Adrenal gland (tissue), 12 donors: ENCODE data around the gene SLC33A1. TPM values are rescaled to one million over a fixed set of nuclear protein-coding genes. Genes with fewer than 3 reads are reported as not detected.

Experiments used
- DNase-seq, 7 donors: peaks; one replicate each; pipeline ENCODE4 v3.0.0-alpha.2; 2019 to 2020
- H3K27ac ChIP-seq, 5 donors: fragments of 200-600 bp; sonication (generic) in 4 of 5; 1 replicate in 3 of 5; 2 replicates in 2 of 5; pipeline versions ENCODE4 v1.5.1 to v1.8.0; 2016 to 2020; ENCODE audit warnings: mild to moderate bottlenecking in 1 of 5
- H3K27me3 ChIP-seq: fragments of 200-600 bp; 2 replicates; pipeline ENCODE4 v1.8.0; 2021
- H3K36me3 ChIP-seq, 2 donors: fragments of 200-600 bp; replicated peaks in 1 of 2; 1 replicate in 1 of 2; 2 replicates in 1 of 2; pipeline versions ENCODE4 v1.5.1 to v1.8.0; 2018 to 2022
- H3K4me1 ChIP-seq, 2 donors: fragments of 200-600 bp; replicated peaks in 1 of 2; 1 replicate in 1 of 2; 2 replicates in 1 of 2; pipeline versions ENCODE4 v1.5.1 to v1.8.0; 2018 to 2021
- H3K4me3 ChIP-seq, 4 donors: fragments of 200-600 bp; sonication (generic) in 3 of 4; one replicate each; pipeline ENCODE4 v1.5.1; 2016 to 2018
- H3K9me3 ChIP-seq, 3 donors: fragments of 200-600 bp; sonication (generic) in 1 of 3; replicated peaks in 1 of 3; 1 replicate in 2 of 3; 2 replicates in 1 of 3; pipeline versions ENCODE4 v1.5.1 to v1.8.0; 2016 to 2021
- POLR2A ChIP-seq, 2 donors: fragments of 450-650 bp; IDR thresholded peaks; one replicate each; pipeline ENCODE4 v1.6.1; 2017; ENCODE audit warnings: antibody characterized with exemption in 2 of 2, mild to moderate bottlenecking in 2 of 2, moderate library complexity in 1 of 2
- WGBS, 4 donors: extraction: QIAGEN DNeasy Blood & Tissue Kit in 2 of 4; methylation state at CpG; one replicate each; pipeline versions ENCODE4 v1.1.5 to v1.1.7; 2013 to 2017; 5-methylcytosine and 5-hydroxymethylcytosine counted together
- intact Hi-C, 2 donors: fragments of 100-400 bp; cut with DNase I; formaldehyde crosslinking; loops; one replicate each; pipeline versions ENCODE4 v1.14.1 to v1.15.0; 2022 to 2023
- polyA plus RNA-seq, 3 donors: library from polyadenylated mRNA; stranded (reverse); fragments of 200-250 nt in 2 of 3; fragments of 350-450 nt in 1 of 3; fragmentation: Illumina TruSeq in 1 of 3; extraction: RNeasy Lipid Tissue Mini Kit (QIAGEN cat#74804) in 1 of 3; gene quantifications; one replicate each; pipeline ENCODE4 v1.2.3, GENCODE V29; 2013 to 2014
- total RNA-seq, 9 donors: library from RNA; depleted of rRNA in 4 of 9; stranded (reverse); fragments of >200 nt in 4 of 9; fragments of 120-200 nt in 1 of 9; fragmentation: NEBNext Ultra II Directional in 1 of 9; extraction: Animal tissue kit (Norgen Biotek cat#: 25700) in 1 of 9; gene quantifications; one replicate each; pipeline versions ENCODE4 v1.1.0 to v1.2.4, GENCODE V29; 2013 to 2023
- TF ChIP-seq, protein P1 (sequence below), 6 experiments: fragments of 450-650 bp in 4 of 6; fragments of 200-600 bp in 2 of 6; sonication (generic) in 1 of 6; IDR thresholded peaks; 1 replicate in 5 of 6; 2 replicates in 1 of 6; pipeline versions ENCODE4 v1.5.1 to v1.8.0; 2016 to 2021; ENCODE audit warnings: antibody characterized with exemption in 6 of 6, mild to moderate bottlenecking in 2 of 6, moderate library complexity in 1 of 6
- donor health status: healthy with polysubstance abuse.
- donor health status: Bipolar disorder and iron deficiency.
- donor health status: DM: yes; HTN: yes; CAD: no.
- donor health status: DM: no; HTN: no; CAD: no.
- donor health status: DM: no; HTN: no; CAD: no.
- donor health status: DM: yes; HTN: yes; CAD: no.

SLC33A1 gene
- total and polyA plus RNA-seq, 12 donors: 3.6 to 101 (median 36.2) TPM

- intact Hi-C loops: no loop called here
- WGBS, 4 donors: 91 to 98% (median 96%) methylated on average over 6 of the region's 6 CpGs
- no peaks in the 10 kb centered on the region for H3K4me1 ChIP-seq
- no peak for TF ChIP-seq POLR2A (IDR thresholded peaks at IDR 0.05)
- TF ChIP-seq, protein P1, sequence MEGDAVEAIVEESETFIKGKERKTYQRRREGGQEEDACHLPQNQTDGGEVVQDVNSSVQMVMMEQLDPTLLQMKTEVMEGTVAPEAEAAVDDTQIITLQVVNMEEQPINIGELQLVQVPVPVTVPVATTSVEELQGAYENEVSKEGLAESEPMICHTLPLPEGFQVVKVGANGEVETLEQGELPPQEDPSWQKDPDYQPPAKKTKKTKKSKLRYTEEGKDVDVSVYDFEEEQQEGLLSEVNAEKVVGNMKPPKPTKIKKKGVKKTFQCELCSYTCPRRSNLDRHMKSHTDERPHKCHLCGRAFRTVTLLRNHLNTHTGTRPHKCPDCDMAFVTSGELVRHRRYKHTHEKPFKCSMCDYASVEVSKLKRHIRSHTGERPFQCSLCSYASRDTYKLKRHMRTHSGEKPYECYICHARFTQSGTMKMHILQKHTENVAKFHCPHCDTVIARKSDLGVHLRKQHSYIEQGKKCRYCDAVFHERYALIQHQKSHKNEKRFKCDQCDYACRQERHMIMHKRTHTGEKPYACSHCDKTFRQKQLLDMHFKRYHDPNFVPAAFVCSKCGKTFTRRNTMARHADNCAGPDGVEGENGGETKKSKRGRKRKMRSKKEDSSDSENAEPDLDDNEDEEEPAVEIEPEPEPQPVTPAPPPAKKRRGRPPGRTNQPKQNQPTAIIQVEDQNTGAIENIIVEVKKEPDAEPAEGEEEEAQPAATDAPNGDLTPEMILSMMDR (IDR thresholded peaks at IDR 0.05): no peak
- no peak for DNase-seq
- H3K9me3 ChIP-seq: no peaks in the 10 kb centered on the region
- H3K4me3 ChIP-seq: no peak overlapping the region
- H3K27ac ChIP-seq: no peak overlapping the region
- no peaks in the 10 kb centered on the region for H3K27me3 ChIP-seq
- peaks cover 0 to 4% of the 10 kb centered on the region in 2 donors for H3K36me3 ChIP-seq
These were observed 83.1 kb downstream of the SLC33A1 start for GRCh38 chr3:155771126-155771525.

Other genes starting within 250 kb of the SLC33A1 start
- gene PLCH1, start 109.4 kb downstream of the SLC33A1 start, total RNA-seq: under 1 TPM in 7 of 9 donors, not detected in 2; under 0.01 to 0.28 (median 0.11) TPM
- gene PLCH1, start 109.4 kb downstream of the SLC33A1 start, polyA plus RNA-seq: under 1 TPM; 0.07 to 0.09 (median 0.08) TPM
- 10 to 100 TPM in 8 of 9 donors, 1 to 10 TPM in 1; 8.4 to 17.1 (median 13.4) TPM for gene C3orf33, start 48.1 kb downstream of the SLC33A1 start, total RNA-seq
- gene C3orf33, start 48.1 kb downstream of the SLC33A1 start, polyA plus RNA-seq: 10 to 100 TPM in 1 of 3 donors, 1 to 10 TPM in 2; 3.5 to 16.9 (median 5.2) TPM
- 10 to 100 TPM; 24.9 to 63.5 (median 43.3) TPM for gene GMPS, start 16.2 kb upstream of the SLC33A1 start, total RNA-seq
- gene GMPS, start 16.2 kb upstream of the SLC33A1 start, polyA plus RNA-seq: 10 to 100 TPM; 11.5 to 59.0 (median 16.9) TPM